IMR-90 (cell line): ENCODE measurements around the gene SPIN1. TPM values are rescaled to one million over a fixed set of nuclear protein-coding genes. Genes with fewer than 3 reads are reported as not detected.

ENCODE experiments used
- ATAC-seq: fragments of 200-7000 bp; cut with Tn5 transposase; 2 replicates; pipeline ENCODE4 v1.9.1; 2020; ENCODE audit warnings: low read depth, mild to moderate bottlenecking, moderate library complexity
- BruUV-seq: library from RNA; stranded (reverse); fragments of 400-500 nt; replicated peaks from 2 replicates; lab custom pipeline; 2021; lab: Mats Ljungman, UMichigan
- CTCF ChIA-PET: fragments of 300-600 bp; formaldehyde crosslinking; extraction: SDS; loops from one replicate; lab custom pipeline; 2021; ENCODE audit warnings: antibody characterized with exemption; lab: Yijun Ruan, JAX
- POLR2A ChIA-PET: fragments of 300-600 bp; sonication (Branson Sonifier 250); formaldehyde crosslinking; loops from one replicate; lab custom pipeline; 2022; ENCODE audit warnings: antibody characterized with exemption; ENCODE audit not compliant: unreplicated experiment; lab: Charles Lee
- DNase-seq: peaks from one replicate; pipeline ENCODE4 v3.0.0; 2013
- H2AFZ ChIP-seq: replicated peaks from 2 replicates; pipeline ENCODE3; 2013; ENCODE audit warnings: low read length, mild to moderate bottlenecking; ENCODE audit not compliant: poor library complexity
- H2AK5ac ChIP-seq: 2 replicates; pipeline ENCODE4 v1.6.1; 2013; ENCODE audit warnings: low read depth, low read length, inconsistent platforms
- H2AK9ac ChIP-seq: replicated peaks from 2 replicates; pipeline ENCODE3; 2013; ENCODE audit warnings: mild to moderate bottlenecking, low read depth, low read length, moderate library complexity; ENCODE audit not compliant: poor library complexity
- H2BK120ac ChIP-seq: 2 replicates; pipeline ENCODE4 v1.6.1; 2013; ENCODE audit warnings: low read depth, low read length, inconsistent platforms
- H2BK15ac ChIP-seq: 3 replicates; pipeline ENCODE4 v1.6.1; 2013; ENCODE audit warnings: low read depth, low read length, inconsistent platforms
- H2BK20ac ChIP-seq: 2 replicates; pipeline ENCODE4 v1.6.1; 2013; ENCODE audit warnings: low read depth, mild to moderate bottlenecking, inconsistent platforms, low read length, moderate library complexity
- H2BK5ac ChIP-seq: 2 replicates; pipeline ENCODE4 v1.6.1; 2013; ENCODE audit warnings: mild to moderate bottlenecking, low read depth, low read length, inconsistent platforms; ENCODE audit not compliant: poor library complexity, severe bottlenecking
- H3K14ac ChIP-seq: replicated peaks from 2 replicates; pipeline ENCODE4 v1.6.1; 2013; ENCODE audit warnings: low read depth, low read length, inconsistent platforms
- H3K18ac ChIP-seq: 2 replicates; pipeline ENCODE4 v1.6.1; 2013; ENCODE audit warnings: low read depth, low read length, control low read depth
- H3K23ac ChIP-seq: 2 replicates; pipeline ENCODE4 v1.6.1; 2013; ENCODE audit warnings: low read depth, low read length, inconsistent platforms
- H3K27ac ChIP-seq: 2 replicates; pipeline ENCODE4 v1.5.1; 2013; ENCODE audit warnings: mild to moderate bottlenecking, control low read depth, low read length; ENCODE audit not compliant: insufficient read depth
- H3K27me3 ChIP-seq: 2 replicates; pipeline ENCODE4 v1.6.1; 2013; ENCODE audit warnings: low read length; ENCODE audit not compliant: control insufficient read depth, insufficient read depth
- H3K36me3 ChIP-seq: 2 replicates; pipeline ENCODE4 v1.6.1; 2013; ENCODE audit warnings: low read length, mixed read lengths; ENCODE audit not compliant: control insufficient read depth, insufficient read depth
- H3K4ac ChIP-seq: 2 replicates; pipeline ENCODE4 v1.6.1; 2013; ENCODE audit warnings: low read depth, low read length, inconsistent platforms
- H3K4me1 ChIP-seq: 2 replicates; pipeline ENCODE4 v1.6.1; 2013; ENCODE audit warnings: low read length, mixed read lengths; ENCODE audit not compliant: control insufficient read depth, insufficient read depth
- H3K4me2 ChIP-seq: 2 replicates; pipeline ENCODE4 v1.6.1; 2013; ENCODE audit warnings: low read depth, mild to moderate bottlenecking, control low read depth, low read length, moderate library complexity
- H3K4me3 ChIP-seq: 2 replicates; pipeline ENCODE4 v1.5.1; 2013; ENCODE audit warnings: low read depth, mild to moderate bottlenecking, control low read depth, low read length, moderate library complexity; ENCODE audit not compliant: insufficient read depth
- H3K56ac ChIP-seq: 2 replicates; pipeline ENCODE4 v1.6.1; 2013; ENCODE audit warnings: low read length, inconsistent platforms; ENCODE audit not compliant: insufficient read depth; ENCODE audit errors: extremely low read depth
- H3K79me1 ChIP-seq, 2 experiments: 2 replicates each; pipeline ENCODE4 v1.6.1; 2013; ENCODE audit warnings: low read length in 2 of 2, inconsistent platforms in 1 of 2, low read depth in 1 of 2
- H3K9ac ChIP-seq: 2 replicates; pipeline ENCODE4 v1.6.1; 2013; ENCODE audit warnings: low read depth, low read length, control low read depth
- H3K9me1 ChIP-seq: 2 replicates; pipeline ENCODE4 v1.6.1; 2013; ENCODE audit warnings: low read length, inconsistent platforms; ENCODE audit not compliant: insufficient read depth
- H3K9me3 ChIP-seq: 2 replicates; pipeline ENCODE4 v1.6.1; 2013; ENCODE audit warnings: low read length; ENCODE audit not compliant: control insufficient read depth, insufficient read depth
- H4K20me1 ChIP-seq: 2 replicates; pipeline ENCODE4 v1.6.1; 2013; ENCODE audit warnings: low read length, inconsistent platforms; ENCODE audit not compliant: insufficient read depth
- H4K5ac ChIP-seq: 2 replicates; pipeline ENCODE4 v1.6.1; 2013; ENCODE audit warnings: mild to moderate bottlenecking, low read depth, low read length, control low read depth
- H4K8ac ChIP-seq, 2 experiments: 2 replicates each; pipeline ENCODE4 v1.6.1; 2013; ENCODE audit warnings: low read depth in 2 of 2, low read length in 2 of 2, control low read depth in 1 of 2, inconsistent platforms in 1 of 2
- H4K91ac ChIP-seq: 2 replicates; pipeline ENCODE4 v1.6.1; 2013; ENCODE audit warnings: low read depth, low read length, inconsistent platforms; ENCODE audit not compliant: insufficient read depth
- CEBPB ChIP-seq: IDR thresholded peaks from 2 replicates; pipeline ENCODE4 v1.6.1; 2012; ENCODE audit warnings: low read depth, low read length, improper control_type of control experiment
- CTCF ChIP-seq: conservative IDR thresholded peaks from 2 replicates; pipeline ENCODE4 v1.5.1; 2012; ENCODE audit warnings: mild to moderate bottlenecking, low read depth, low read length, improper control_type of control experiment
- ELK1 ChIP-seq: fragments of 150-350 bp; IDR thresholded peaks from 2 replicates; pipeline ENCODE4 v1.6.1; 2016; ENCODE audit warnings: low read depth, mild to moderate bottlenecking, low read length, moderate library complexity, borderline replicate concordance
- MAFK ChIP-seq: IDR thresholded peaks from 2 replicates; pipeline ENCODE4 v1.6.1; 2012; ENCODE audit warnings: low read depth, low read length, improper control_type of control experiment
- MAZ ChIP-seq: IDR thresholded peaks from 2 replicates; pipeline ENCODE4 v1.6.1; 2012; ENCODE audit warnings: low read depth, mild to moderate bottlenecking, low read length, improper control_type of control experiment, moderate library complexity, borderline replicate concordance
- MXI1 ChIP-seq: IDR thresholded peaks from 2 replicates; pipeline ENCODE4 v1.6.1; 2012; ENCODE audit warnings: low read depth, mild to moderate bottlenecking, low read length, moderate library complexity, borderline replicate concordance
- NFE2L2 ChIP-seq: fragments of 150-350 bp; IDR thresholded peaks from 2 replicates; pipeline ENCODE4 v1.6.1; 2016; ENCODE audit warnings: low read depth, mild to moderate bottlenecking, low read length
- RAD21 ChIP-seq: IDR thresholded peaks from 2 replicates; pipeline ENCODE4 v1.6.1; 2012; ENCODE audit warnings: low read length, improper control_type of control experiment
- USF2 ChIP-seq: fragments of 150-350 bp; IDR thresholded peaks from 2 replicates; pipeline ENCODE4 v1.6.1; 2017; ENCODE audit warnings: mild to moderate bottlenecking, antibody characterized with exemption, low read length, low read depth
- WGBS, 2 experiments: methylation state at CpG; one replicate each; pipeline versions ENCODE4 v1.1.5 to v1.1.7; 2013; ENCODE audit warnings: missing lambda C conversion rate in 2 of 2; ENCODE audit not compliant: insufficient read length in 1 of 2; ENCODE audit errors: extremely low coverage in 2 of 2; 5-methylcytosine and 5-hydroxymethylcytosine counted together
- dilution Hi-C: fragments of 300-500 bp; cut with HindIII; formaldehyde crosslinking; loops from one replicate; pipeline ENCODE4 v1.14.3; 2018; ENCODE audit warnings: low sequenced_read_pairs; ENCODE audit not compliant: unreplicated experiment
- in situ Hi-C: fragments of 300-500 bp; cut with MboI; formaldehyde crosslinking; loops from 3 replicates; pipeline ENCODE4 v1.14.3; 2019; ENCODE audit warnings: low sequenced_read_pairs, inconsistent platforms, mixed read lengths
- intact Hi-C: fragments of 100-400 bp; cut with micrococcal nuclease; formaldehyde crosslinking; loops from 2 replicates; pipeline ENCODE4 v1.10.0; 2022
- polyA plus RNA-seq, 3 experiments: library from polyadenylated mRNA; depleted of rRNA; stranded (reverse); fragments of >200 nt; gene quantifications; 2 replicates each; pipeline ENCODE4 v1.2.3, GENCODE V29; 2012; ENCODE audit warnings: low replicate concordance in 1 of 3
- total RNA-seq: library from RNA; depleted of rRNA; stranded (reverse); fragments of >200 nt; gene quantifications from 2 replicates; pipeline ENCODE4 v1.2.3, GENCODE V29; 2012

Gene SPIN1
- total and polyA plus RNA-seq, 2 of the 4 experiments (the other 2 are of a cell fraction) = 63.3 to 141 TPM

GRCh38 chr9:88418025-88418424 is 29.8 kb downstream of the SPIN1 start:
- no peak overlapping the region for H3K27ac ChIP-seq
- H3K27me3 ChIP-seq = no peaks in the 10 kb centered on the region
- no peak overlapping the region for H3K4me2 ChIP-seq
- no peak overlapping the region for H2BK120ac ChIP-seq
- H3K18ac ChIP-seq = no peak overlapping the region
- peaks cover 13% of the 10 kb centered on the region for H3K36me3 ChIP-seq
- H2AK5ac ChIP-seq = no peak overlapping the region
- no peak overlapping the region for H3K14ac ChIP-seq
- H2BK5ac ChIP-seq = no peak overlapping the region
- H4K20me1 ChIP-seq = peaks cover 18% of the 10 kb centered on the region
- no peak for ATAC-seq
- no peak overlapping the region for H2AFZ ChIP-seq
- ChIA-PET POLR2A (no interaction called here), CTCF (no interaction called here)
- H3K9ac ChIP-seq = no peak overlapping the region
- dilution Hi-C loops = no loop called here
- in situ Hi-C loops = no loop called here
- no CpG with 5 or more reads among the region's 4 CpGs for WGBS, 2 experiments
- no peak overlapping the region for H4K5ac ChIP-seq
- H3K56ac ChIP-seq = no peak overlapping the region
- no peak overlapping the region for H2BK20ac ChIP-seq
- no peaks in the 10 kb centered on the region for H3K4me1 ChIP-seq
- peaks cover 7 to 58% of the 10 kb centered on the region in 2 experiments; a peak in 3 of 4 replicates for H3K79me1 ChIP-seq
- peaks cover 17% of the 10 kb centered on the region for H3K9me3 ChIP-seq
- no peak overlapping the region for H3K23ac ChIP-seq
- BruUV-seq = no TSS peak
- H3K4ac ChIP-seq = no peak overlapping the region
- TF ChIP-seq CTCF (no peak), RAD21 (no peak), MAZ (no peak), CEBPB (no peak), ELK1 (no peak), MXI1 (no peak), MAFK (no peak), NFE2L2 (no peak), USF2 (no peak)
- DNase-seq = no peak
- H2AK9ac ChIP-seq = no peak overlapping the region
- no peak overlapping the region for H3K4me3 ChIP-seq
- intact Hi-C loops = no loop called here
- H2BK15ac ChIP-seq = no peak overlapping the region
- no peaks in the 10 kb centered on the region for H3K9me1 ChIP-seq
- H4K91ac ChIP-seq = no peak overlapping the region
- no peak overlapping the region for H4K8ac ChIP-seq
